ENCODE measurements around the gene PTGIS.

The PTGIS gene

GRCh38 chr20:49511788-49512525 lies 56.0 kb downstream of the PTGIS start:
- Histone ChIP-seq H3K18ac (ENCODE audit: low read length) (no peak overlapping the region), H3K36me3 (ENCODE audit: control insufficient read depth, insufficient read depth, low read length) (no peaks in the 10 kb centered on the region), H3K4me2 (ENCODE audit: low read length) (no peak overlapping the region), H2AK5ac (ENCODE audit: low read length) (no peak overlapping the region), H3K4me3 (ENCODE audit: low read length) (no peak overlapping the region), H3K27me3 (ENCODE audit: insufficient read depth, low read length, poor library complexity) (no peaks in the 10 kb centered on the region), H4K5ac (ENCODE audit: low read length) (no peak overlapping the region), H2BK5ac (ENCODE audit: low read length) (no peak overlapping the region), H4K8ac (ENCODE audit: low read depth, low read length) (no peak overlapping the region), H3K79me2 (ENCODE audit: control insufficient read depth, insufficient read depth, low read length) (no peaks in the 10 kb centered on the region), H3K27ac (ENCODE audit: low read depth, low read length) (no peak overlapping the region), H3K79me1 (ENCODE audit: low read length) (no peaks in the 10 kb centered on the region), H3K9ac (ENCODE audit: low read length) (no peak overlapping the region), H3K4me1 (ENCODE audit: control insufficient read depth, low read depth, low read length) (no peaks in the 10 kb centered on the region), H2BK15ac (replicated peaks; ENCODE audit: low read depth) (no peak overlapping the region), H3K23ac (ENCODE audit: low read length) (no peak overlapping the region), H2BK120ac (ENCODE audit: low read depth, low read length) (no peak overlapping the region), H3K56ac (ENCODE audit: low read length) (no peak overlapping the region), H3K4ac (ENCODE audit: low read depth, low read length) (no peak overlapping the region)
- no peak for DNase-seq
- WGBS (ENCODE audit: extremely low coverage, insufficient coverage, low lambda C conversion rate), result 100% methylated on average over 1 of the region's 2 CpGs

DNA sequence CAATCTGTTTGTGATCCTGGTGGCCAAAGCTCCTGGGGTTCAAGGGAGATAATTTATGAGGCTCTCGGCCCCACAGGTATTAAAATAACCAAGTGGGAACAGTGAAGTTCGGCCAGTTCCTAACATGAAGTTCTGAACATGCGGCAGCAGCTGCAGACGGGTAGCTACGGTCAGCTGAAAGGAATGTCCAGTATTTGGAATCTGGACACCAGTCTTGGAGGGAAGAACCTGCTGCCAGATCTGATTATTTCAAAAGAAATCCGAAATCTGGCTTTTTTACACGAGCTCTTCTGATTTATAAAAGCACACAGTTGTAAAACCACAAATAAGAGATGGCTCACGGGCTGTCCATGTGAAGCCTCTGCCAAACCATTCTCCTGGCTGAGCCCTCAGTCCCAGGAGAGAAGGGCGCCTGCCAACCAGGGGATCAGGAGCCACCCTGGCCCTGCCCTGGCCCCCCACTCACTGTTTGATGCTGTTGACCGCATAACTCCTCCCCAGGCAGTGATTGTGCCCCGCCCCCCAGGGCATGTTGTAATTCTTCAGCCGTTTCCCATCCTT lies 57.3 kb downstream of the PTGIS start:
- H2AK5ac ChIP-seq (ENCODE audit: low read length), result no peak overlapping the region
- no peak overlapping the region for H3K27ac ChIP-seq (ENCODE audit: low read depth, low read length)
- H4K5ac ChIP-seq (ENCODE audit: low read length), result no peak overlapping the region
- no peak overlapping the region for H3K56ac ChIP-seq (ENCODE audit: low read length)
- no peak overlapping the region for H3K23ac ChIP-seq (ENCODE audit: low read length)
- H3K27me3 ChIP-seq (ENCODE audit: insufficient read depth, low read length, poor library complexity), result no peaks in the 10 kb centered on the region
- H3K79me1 ChIP-seq (ENCODE audit: low read length), result no peaks in the 10 kb centered on the region
- no peak overlapping the region for H3K4me3 ChIP-seq (ENCODE audit: low read length)
- H3K9ac ChIP-seq (ENCODE audit: low read length), result no peak overlapping the region
- no peaks in the 10 kb centered on the region for H3K36me3 ChIP-seq (ENCODE audit: control insufficient read depth, insufficient read depth, low read length)
- no peaks in the 10 kb centered on the region for H3K4me1 ChIP-seq (ENCODE audit: control insufficient read depth, low read depth, low read length)
- no peak overlapping the region for H3K18ac ChIP-seq (ENCODE audit: low read length)
- no peak overlapping the region for H3K4me2 ChIP-seq (ENCODE audit: low read length)
- H4K8ac ChIP-seq (ENCODE audit: low read depth, low read length), result no peak overlapping the region
- no peak overlapping the region for H2BK15ac ChIP-seq (replicated peaks; ENCODE audit: low read depth)
- WGBS (ENCODE audit: extremely low coverage, insufficient coverage, low lambda C conversion rate), result no CpG with 5 or more reads among the region's 12 CpGs
- no peaks in the 10 kb centered on the region for H3K79me2 ChIP-seq (ENCODE audit: control insufficient read depth, insufficient read depth, low read length)
- no peak overlapping the region for H2BK120ac ChIP-seq (ENCODE audit: low read depth, low read length)
- no peak for DNase-seq
- H2BK5ac ChIP-seq (ENCODE audit: low read length), result no peak overlapping the region
- no peak overlapping the region for H3K4ac ChIP-seq (ENCODE audit: low read depth, low read length)

DNA sequence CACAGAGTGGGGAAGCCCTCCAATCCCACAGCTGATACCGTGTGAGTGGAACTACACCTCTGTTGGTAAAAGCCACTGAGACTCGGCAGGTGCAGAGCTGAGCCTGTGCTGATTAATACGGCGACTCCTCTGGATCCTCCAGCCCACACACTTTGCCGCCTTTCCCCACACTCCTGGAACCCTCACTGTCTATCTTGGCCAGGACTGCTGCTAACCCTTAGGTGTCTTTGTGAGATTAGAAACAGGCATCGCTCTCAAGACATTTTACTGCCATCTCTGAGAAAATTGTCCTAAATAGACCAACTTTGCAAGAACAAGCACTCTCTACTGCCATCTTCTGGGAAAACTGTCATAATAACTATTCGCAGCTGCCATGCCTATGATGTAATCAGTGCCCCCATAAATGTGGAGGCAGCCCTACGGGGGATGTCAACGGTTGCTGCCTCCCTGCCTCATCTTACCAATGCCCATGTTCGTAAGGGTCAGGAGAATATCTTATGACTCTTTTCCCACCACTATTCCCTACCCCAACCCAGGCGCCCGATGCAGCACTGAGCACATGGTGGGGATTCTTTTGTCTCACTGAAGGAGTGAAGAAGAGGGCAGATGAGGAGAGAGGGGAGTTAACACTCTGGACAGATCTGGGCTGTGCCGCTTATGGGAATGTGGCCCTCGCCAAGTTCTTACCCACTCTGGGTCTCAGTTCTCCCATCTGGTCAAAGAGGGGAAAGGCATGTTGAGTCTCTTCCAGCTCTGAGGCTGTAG lies 59.3 kb downstream of the PTGIS start:
- Histone ChIP-seq H3K9ac (ENCODE audit: low read length) (no peak overlapping the region), H3K27me3 (ENCODE audit: insufficient read depth, low read length, poor library complexity) (no peaks in the 10 kb centered on the region), H2BK5ac (ENCODE audit: low read length) (no peak overlapping the region), H3K23ac (ENCODE audit: low read length) (no peak overlapping the region), H3K4ac (ENCODE audit: low read depth, low read length) (no peak overlapping the region), H3K4me2 (ENCODE audit: low read length) (no peak overlapping the region), H2BK120ac (ENCODE audit: low read depth, low read length) (no peak overlapping the region), H3K56ac (ENCODE audit: low read length) (no peak overlapping the region), H3K79me2 (ENCODE audit: control insufficient read depth, insufficient read depth, low read length) (no peaks in the 10 kb centered on the region), H4K8ac (ENCODE audit: low read depth, low read length) (no peak overlapping the region), H3K79me1 (ENCODE audit: low read length) (no peaks in the 10 kb centered on the region), H2AK5ac (ENCODE audit: low read length) (no peak overlapping the region), H4K5ac (ENCODE audit: low read length) (no peak overlapping the region), H3K18ac (ENCODE audit: low read length) (no peak overlapping the region), H3K36me3 (ENCODE audit: control insufficient read depth, insufficient read depth, low read length) (no peaks in the 10 kb centered on the region), H2BK15ac (replicated peaks; ENCODE audit: low read depth) (no peak overlapping the region), H3K4me1 (ENCODE audit: control insufficient read depth, low read depth, low read length) (no peaks in the 10 kb centered on the region), H3K4me3 (ENCODE audit: low read length) (no peak overlapping the region), H3K27ac (ENCODE audit: low read depth, low read length) (no peak overlapping the region)
- WGBS (ENCODE audit: extremely low coverage, insufficient coverage, low lambda C conversion rate), result no CpG with 5 or more reads among the region's 14 CpGs
- DNase-seq, result peak; percentile 72

- H3K27ac ChIP-seq (ENCODE audit: low read depth, low read length), result no peak overlapping the region
- no CpG with 5 or more reads among the region's 21 CpGs for WGBS (ENCODE audit: extremely low coverage, insufficient coverage, low lambda C conversion rate)
Observed at GRCh38 chr20:49507741-49508434, 60.0 kb downstream of the PTGIS start.

DNA sequence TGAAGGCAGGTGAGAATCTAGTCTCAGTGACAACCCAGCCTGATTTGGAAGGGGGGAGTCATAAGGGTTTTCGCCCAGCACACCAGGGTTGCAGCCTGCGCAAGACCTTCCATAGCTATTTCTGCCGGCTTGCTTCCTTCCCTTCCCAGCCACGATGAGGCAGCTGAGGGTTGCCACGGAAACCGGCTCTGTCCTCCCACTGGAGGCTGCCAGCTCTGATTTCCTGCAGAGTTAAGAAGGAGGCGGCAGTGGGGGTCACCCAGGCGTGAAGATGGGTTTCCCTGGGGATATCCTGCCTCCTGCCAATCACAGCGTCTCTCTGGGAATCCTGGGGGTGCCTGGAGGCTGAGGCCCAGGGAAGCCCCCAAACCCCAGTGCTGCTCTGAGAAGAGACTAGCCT lies 62.4 kb downstream of the PTGIS start:
- H3K79me2 ChIP-seq (ENCODE audit: control insufficient read depth, insufficient read depth, low read length), result no peaks in the 10 kb centered on the region
- no peaks in the 10 kb centered on the region for H3K79me1 ChIP-seq (ENCODE audit: low read length)
- no peak overlapping the region for H2BK5ac ChIP-seq (ENCODE audit: low read length)
- H2AK5ac ChIP-seq (ENCODE audit: low read length), result no peak overlapping the region
- H2BK15ac ChIP-seq (replicated peaks; ENCODE audit: low read depth), result no peak overlapping the region
- H3K23ac ChIP-seq (ENCODE audit: low read length), result no peak overlapping the region
- no peak overlapping the region for H4K5ac ChIP-seq (ENCODE audit: low read length)
- DNase-seq, result peak; percentile 80
- H3K56ac ChIP-seq (ENCODE audit: low read length), result no peak overlapping the region
- H3K9ac ChIP-seq (ENCODE audit: low read length), result no peak overlapping the region
- H2BK120ac ChIP-seq (ENCODE audit: low read depth, low read length), result no peak overlapping the region
- H4K8ac ChIP-seq (ENCODE audit: low read depth, low read length), result no peak overlapping the region
- no peak overlapping the region for H3K4ac ChIP-seq (ENCODE audit: low read depth, low read length)
- no peaks in the 10 kb centered on the region for H3K27me3 ChIP-seq (ENCODE audit: insufficient read depth, low read length, poor library complexity)
- H3K4me3 ChIP-seq (ENCODE audit: low read length), result no peak overlapping the region
- H3K4me1 ChIP-seq (ENCODE audit: control insufficient read depth, low read depth, low read length), result no peaks in the 10 kb centered on the region
- no peak overlapping the region for H3K27ac ChIP-seq (ENCODE audit: low read depth, low read length)
- no peak overlapping the region for H3K4me2 ChIP-seq (ENCODE audit: low read length)
- H3K18ac ChIP-seq (ENCODE audit: low read length), result no peak overlapping the region
- no CpG with 5 or more reads among the region's 9 CpGs for WGBS (ENCODE audit: extremely low coverage, insufficient coverage, low lambda C conversion rate)
- no peaks in the 10 kb centered on the region for H3K36me3 ChIP-seq (ENCODE audit: control insufficient read depth, insufficient read depth, low read length)

More at GRCh38 chr20:49507741-49508434, 60.0 kb downstream of the PTGIS start:
- H3K79me2 ChIP-seq (ENCODE audit: control insufficient read depth, insufficient read depth, low read length), result no peaks in the 10 kb centered on the region
- H3K79me1 ChIP-seq (ENCODE audit: low read length), result no peaks in the 10 kb centered on the region
- DNase-seq, result no peak
- no peak overlapping the region for H2BK5ac ChIP-seq (ENCODE audit: low read length)
- H3K18ac ChIP-seq (ENCODE audit: low read length), result no peak overlapping the region
- H3K23ac ChIP-seq (ENCODE audit: low read length), result no peak overlapping the region
- H3K4me2 ChIP-seq (ENCODE audit: low read length), result no peak overlapping the region
- H3K36me3 ChIP-seq (ENCODE audit: control insufficient read depth, insufficient read depth, low read length), result no peaks in the 10 kb centered on the region
- no peak overlapping the region for H3K9ac ChIP-seq (ENCODE audit: low read length)
- H3K27me3 ChIP-seq (ENCODE audit: insufficient read depth, low read length, poor library complexity), result no peaks in the 10 kb centered on the region
- H2BK120ac ChIP-seq (ENCODE audit: low read depth, low read length), result no peak overlapping the region
- H4K5ac ChIP-seq (ENCODE audit: low read length), result no peak overlapping the region
- no peak overlapping the region for H4K8ac ChIP-seq (ENCODE audit: low read depth, low read length)
- H3K4me3 ChIP-seq (ENCODE audit: low read length), result no peak overlapping the region
- no peak overlapping the region for H2AK5ac ChIP-seq (ENCODE audit: low read length)
- no peaks in the 10 kb centered on the region for H3K4me1 ChIP-seq (ENCODE audit: control insufficient read depth, low read depth, low read length)
- no peak overlapping the region for H3K56ac ChIP-seq (ENCODE audit: low read length)
- no peak overlapping the region for H2BK15ac ChIP-seq (replicated peaks; ENCODE audit: low read depth)
- no peak overlapping the region for H3K4ac ChIP-seq (ENCODE audit: low read depth, low read length)

All from mesendoderm (in vitro differentiated cells).